ENCODE data around the gene IFT20. TPM values are rescaled to one million over a fixed set of nuclear protein-coding genes. Genes with fewer than 3 reads are reported as not detected.

Gene IFT20
- total RNA-seq, 1 donor from 2014 or later = 24.1 TPM

- no peak for DNase-seq (ENCODE audit: low spot score)
- Mint-ChIP-seq H3K36me3 (ENCODE audit: low read depth) (peaks cover 4% of the 10 kb centered on the region), H3K27me3 (ENCODE audit: low read depth) (no peaks in the 10 kb centered on the region), H3K9me3 (no peaks in the 10 kb centered on the region), H3K27ac (no peak overlapping the region), H3K4me3 (ENCODE audit: low read depth) (no peak overlapping the region), H3K4me1 (ENCODE audit: low read depth) (peaks cover 13% of the 10 kb centered on the region)
- intact Hi-C loops (cut with micrococcal nuclease) = loop anchor here (10.0 kb wide), 1 partner anchor 55 kb away; the partner anchor contains the start of gene TMEM97
Observed at GRCh38 chr17:28369684-28370034, 34.4 kb upstream of the IFT20 start.

- no peaks in the 10 kb centered on the region for H3K27me3 Mint-ChIP-seq (ENCODE audit: low read depth)
- H3K36me3 Mint-ChIP-seq (ENCODE audit: low read depth) = peaks cover 4% of the 10 kb centered on the region
- no peak overlapping the region for H3K4me3 Mint-ChIP-seq (ENCODE audit: low read depth)
- intact Hi-C loops (cut with micrococcal nuclease) = no loop called here
- DNase-seq (ENCODE audit: low spot score) = no peak
- no peaks in the 10 kb centered on the region for H3K9me3 Mint-ChIP-seq
- H3K4me1 Mint-ChIP-seq (ENCODE audit: low read depth) = peaks cover 13% of the 10 kb centered on the region
- no peak overlapping the region for H3K27ac Mint-ChIP-seq
Observed at GRCh38 chr17:28368915-28369683, 33.8 kb upstream of the IFT20 start.

GRCh38 chr17:28368306-28368831 lies 33.1 kb upstream of the IFT20 start:
- Mint-ChIP-seq H3K27me3 (ENCODE audit: low read depth) (no peaks in the 10 kb centered on the region), H3K4me3 (ENCODE audit: low read depth) (no peak overlapping the region), H3K27ac (no peak overlapping the region), H3K4me1 (ENCODE audit: low read depth) (peaks cover 10% of the 10 kb centered on the region), H3K36me3 (ENCODE audit: low read depth) (no peaks in the 10 kb centered on the region), H3K9me3 (no peaks in the 10 kb centered on the region)
- DNase-seq (ENCODE audit: low spot score) = no peak
- intact Hi-C loops (cut with micrococcal nuclease) = no loop called here

- Mint-ChIP-seq H3K27ac (no peak overlapping the region), H3K27me3 (ENCODE audit: low read depth) (no peaks in the 10 kb centered on the region), H3K4me3 (ENCODE audit: low read depth) (no peak overlapping the region), H3K4me1 (ENCODE audit: low read depth) (peaks cover 4% of the 10 kb centered on the region), H3K9me3 (no peaks in the 10 kb centered on the region), H3K36me3 (ENCODE audit: low read depth) (no peaks in the 10 kb centered on the region)
- DNase-seq (ENCODE audit: low spot score) = no peak
- intact Hi-C loops (cut with micrococcal nuclease) = no loop called here
Observed at GRCh38 chr17:28367641-28368305, 32.5 kb upstream of the IFT20 start.

- intact Hi-C loops (cut with micrococcal nuclease) = no loop called here
- Mint-ChIP-seq H3K4me3 (ENCODE audit: low read depth) (no peak overlapping the region), H3K9me3 (no peaks in the 10 kb centered on the region), H3K36me3 (ENCODE audit: low read depth) (peaks cover 4% of the 10 kb centered on the region), H3K4me1 (ENCODE audit: low read depth) (peaks cover 3% of the 10 kb centered on the region), H3K27me3 (ENCODE audit: low read depth) (no peaks in the 10 kb centered on the region), H3K27ac (no peak overlapping the region)
- no peak for DNase-seq (ENCODE audit: low spot score)
Observed at GRCh38 chr17:28366605-28367004, 31.3 kb upstream of the IFT20 start.

- DNase-seq (ENCODE audit: low spot score) = no peak
- H3K27me3 Mint-ChIP-seq (ENCODE audit: low read depth) = no peaks in the 10 kb centered on the region
- no peak overlapping the region for H3K27ac Mint-ChIP-seq
- intact Hi-C loops (cut with micrococcal nuclease) = no loop called here
- H3K4me3 Mint-ChIP-seq (ENCODE audit: low read depth) = no peak overlapping the region
- no peaks in the 10 kb centered on the region for H3K4me1 Mint-ChIP-seq (ENCODE audit: low read depth)
- peaks cover 16% of the 10 kb centered on the region for H3K36me3 Mint-ChIP-seq (ENCODE audit: low read depth)
- no peaks in the 10 kb centered on the region for H3K9me3 Mint-ChIP-seq
Observed at GRCh38 chr17:28365487-28365886, 30.2 kb upstream of the IFT20 start.

- intact Hi-C loops (cut with micrococcal nuclease) = no loop called here
- no peak for DNase-seq (ENCODE audit: low spot score)
- Mint-ChIP-seq H3K9me3 (no peaks in the 10 kb centered on the region), H3K27me3 (ENCODE audit: low read depth) (no peaks in the 10 kb centered on the region), H3K4me3 (ENCODE audit: low read depth) (no peak within 1 kb of the TSS), H3K36me3 (ENCODE audit: low read depth) (peaks cover 20% of the 10 kb centered on the region), H3K4me1 (ENCODE audit: low read depth) (no peaks in the 10 kb centered on the region), H3K27ac (no peak within 1 kb of the TSS)
Observed at GRCh38 chr17:28364665-28365363, 29.5 kb upstream of the IFT20 start, which contains the start of gene SEBOX. Gene SEBOX, minus strand, starts transcription at chr17:28365199. Its CDS starts 48 bp downstream, at chr17:28365151.

- H3K36me3 Mint-ChIP-seq (ENCODE audit: low read depth) = peaks cover 25% of the 10 kb centered on the region
- no peaks in the 10 kb centered on the region for H3K27me3 Mint-ChIP-seq (ENCODE audit: low read depth)
- no peak overlapping the region for H3K4me3 Mint-ChIP-seq (ENCODE audit: low read depth)
- intact Hi-C loops (cut with micrococcal nuclease) = no loop called here
- DNase-seq (ENCODE audit: low spot score) = no peak
- H3K9me3 Mint-ChIP-seq = no peaks in the 10 kb centered on the region
- H3K4me1 Mint-ChIP-seq (ENCODE audit: low read depth) = no peaks in the 10 kb centered on the region
- H3K27ac Mint-ChIP-seq = no peak overlapping the region
Observed at GRCh38 chr17:28363776-28364650, 28.7 kb upstream of the IFT20 start.

- intact Hi-C loops (cut with micrococcal nuclease) = no loop called here
- H3K9me3 Mint-ChIP-seq = no peaks in the 10 kb centered on the region
- H3K4me1 Mint-ChIP-seq (ENCODE audit: low read depth) = peaks cover 4% of the 10 kb centered on the region
- H3K4me3 Mint-ChIP-seq (ENCODE audit: low read depth) = no peak overlapping the region
- DNase-seq (ENCODE audit: low spot score) = no peak
- no peaks in the 10 kb centered on the region for H3K27me3 Mint-ChIP-seq (ENCODE audit: low read depth)
- peaks cover 25% of the 10 kb centered on the region for H3K36me3 Mint-ChIP-seq (ENCODE audit: low read depth)
- no peak overlapping the region for H3K27ac Mint-ChIP-seq
Observed at GRCh38 chr17:28363186-28363585, 27.9 kb upstream of the IFT20 start.

- peak overlapping the region; percentile 97 for H3K4me3 Mint-ChIP-seq (ENCODE audit: low read depth)
- H3K27me3 Mint-ChIP-seq (ENCODE audit: low read depth) = no peaks in the 10 kb centered on the region
- intact Hi-C loops (cut with micrococcal nuclease) = loop anchor here (1.0 kb wide), 2 partner anchors 13 to 23 kb away; partner anchors contain the start of genes IFT20, SARM1 and TNFAIP1
- peaks cover 60% of the 10 kb centered on the region for H3K36me3 Mint-ChIP-seq (ENCODE audit: low read depth)
- H3K9me3 Mint-ChIP-seq = no peaks in the 10 kb centered on the region
- H3K4me1 Mint-ChIP-seq (ENCODE audit: low read depth) = peaks cover 22% of the 10 kb centered on the region
- H3K27ac Mint-ChIP-seq = peak overlapping the region; percentile 95
- no peak for DNase-seq (ENCODE audit: low spot score)
Observed at GRCh38 chr17:28357901-28358197, 22.6 kb upstream of the IFT20 start.

GRCh38 chr17:28357061-28357900 lies 22.0 kb upstream of the IFT20 start, which contains the start of gene POLDIP2:
Gene POLDIP2, minus strand, starts transcription at chr17:28357527. Its CDS starts 79 bp downstream, at chr17:28357448.
- Mint-ChIP-seq H3K27me3 (ENCODE audit: low read depth) (no peaks in the 10 kb centered on the region), H3K4me3 (ENCODE audit: low read depth) (peak within 1 kb of the TSS; percentile 97), H3K27ac (peak within 1 kb of the TSS; percentile 95), H3K4me1 (ENCODE audit: low read depth) (peaks cover 22% of the 10 kb centered on the region), H3K36me3 (ENCODE audit: low read depth) (peaks cover 62% of the 10 kb centered on the region), H3K9me3 (no peaks in the 10 kb centered on the region)
- peak; percentile 96 for DNase-seq (ENCODE audit: low spot score)
- intact Hi-C loops (cut with micrococcal nuclease) = loop anchor here (1.0 kb wide), 2 partner anchors 14 to 22 kb away; partner anchors contain the start of genes IFT20, SARM1 and TNFAIP1
